GM19372 (cell line): Measurements from ENCODE around the gene TCEANC2.
"Not testable (repeated sequence)": the region's sequence is repeated elsewhere in the genome, so short reads cannot be mapped to it uniquely, and the experiment has no call there.

Experiments used
- ATAC-seq: cut with Tn5 transposase; IDR thresholded peaks from one replicate; pipeline ENCODE4 v1.9.1; 2021; ENCODE audit warnings: mild to moderate bottlenecking, low read depth, moderate library complexity; ENCODE audit not compliant: unreplicated experiment

Gene TCEANC2

GRCh38 chr1:54081306-54082270 lies 28.2 kb downstream of the TCEANC2 start:
- ATAC-seq, result peak; percentile 70

- ATAC-seq, result no peak
Measured at GRCh38 chr1:54084794-54085193, 31.4 kb downstream of the TCEANC2 start.

- ATAC-seq, result no peak
Measured at GRCh38 chr1:54086754-54087153, 33.3 kb downstream of the TCEANC2 start.

GRCh38 chr1:54088385-54088784 lies 35.0 kb downstream of the TCEANC2 start:
- ATAC-seq, result no peak

- ATAC-seq, result no peak
Measured at GRCh38 chr1:54091666-54092065, 38.3 kb downstream of the TCEANC2 start.

- ATAC-seq, result no peak
Measured at GRCh38 chr1:54094001-54094729, 40.8 kb downstream of the TCEANC2 start.

GRCh38 chr1:54094730-54095105 lies 41.3 kb downstream of the TCEANC2 start:
- ATAC-seq, result not testable (repeated sequence)

GRCh38 chr1:54095546-54096226 lies 42.3 kb downstream of the TCEANC2 start:
- ATAC-seq, result no peak

- no peak for ATAC-seq
Measured at GRCh38 chr1:54096227-54096876, 42.9 kb downstream of the TCEANC2 start.

GRCh38 chr1:54096877-54097240 lies 43.5 kb downstream of the TCEANC2 start:
- ATAC-seq, result no peak

- ATAC-seq, result no peak
Measured at GRCh38 chr1:54099061-54099610, 45.7 kb downstream of the TCEANC2 start.

- ATAC-seq, result no peak
Measured at GRCh38 chr1:54100500-54100899, 47.1 kb downstream of the TCEANC2 start.

GRCh38 chr1:54103414-54103813 lies 50.0 kb downstream of the TCEANC2 start:
- ATAC-seq, result no peak

- not testable (repeated sequence) for ATAC-seq
Measured at GRCh38 chr1:54104613-54105012, 51.2 kb downstream of the TCEANC2 start.

- ATAC-seq, result no peak
Measured at GRCh38 chr1:54105080-54105479, 51.7 kb downstream of the TCEANC2 start.

- ATAC-seq, result no peak
Measured at GRCh38 chr1:54105736-54106269, 52.4 kb downstream of the TCEANC2 start.

GRCh38 chr1:54107131-54107530 lies 53.7 kb downstream of the TCEANC2 start:
- ATAC-seq, result no peak

- no peak for ATAC-seq
Measured at GRCh38 chr1:54108156-54108555, 54.7 kb downstream of the TCEANC2 start.

GRCh38 chr1:54109129-54110090 lies 56.0 kb downstream of the TCEANC2 start:
- ATAC-seq, result no peak
